ENCODE data around the gene P2RX7. TPM values are rescaled to one million over a fixed set of nuclear protein-coding genes. Genes with fewer than 3 reads are reported as not detected.

P2RX7 gene
- total RNA-seq, 1 donor from 2014 or later, result 0.07 TPM

DNA sequence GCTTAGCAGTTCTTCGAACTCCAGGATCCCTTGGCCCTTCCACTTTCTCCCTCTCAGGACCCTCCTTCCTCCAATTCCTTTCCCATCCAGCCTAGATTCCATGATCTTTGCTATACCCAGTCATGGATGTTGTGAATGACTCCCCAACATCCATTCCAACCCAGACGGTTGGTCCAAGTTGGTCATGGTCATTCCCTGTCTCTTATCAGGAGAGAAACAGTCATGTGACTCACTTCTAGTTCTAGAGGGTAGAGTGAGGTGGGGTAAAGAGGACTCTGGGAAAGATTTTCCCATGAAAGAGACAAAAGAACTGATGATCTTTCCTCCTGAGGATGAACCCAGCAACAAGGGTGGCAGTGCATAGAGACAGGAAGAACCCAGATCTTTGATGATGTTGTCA is 9.2 kb upstream of the P2RX7 start:
- Histone ChIP-seq H3K4me2 (ENCODE audit: low read length) (no peak overlapping the region), H2AFZ (ENCODE audit: low read depth, low read length) (no peak overlapping the region), H4K20me1 (ENCODE audit: insufficient read depth, low read length) (no peaks in the 10 kb centered on the region), H3K9me3 (ENCODE audit: insufficient read depth, low read depth, low read length) (no peaks in the 10 kb centered on the region), H3K27me3 (ENCODE audit: insufficient read depth, low read length) (peaks cover 26% of the 10 kb centered on the region), H3K36me3 (ENCODE audit: insufficient read depth, low read length) (no peaks in the 10 kb centered on the region), H3K4me1 (ENCODE audit: insufficient read depth, low read length) (peaks cover 5% of the 10 kb centered on the region), H3K9ac (ENCODE audit: low read length) (no peak overlapping the region), H3K4me3 (ENCODE audit: insufficient read depth, low read depth, low read length) (no peak overlapping the region), H3K79me2 (ENCODE audit: insufficient read depth, low read length) (no peaks in the 10 kb centered on the region), H3K27ac (ENCODE audit: low read depth, low read length) (no peak overlapping the region)
- Mint-ChIP-seq H3K9me3 (ENCODE audit: unreplicated experiment) (peaks cover 6% of the 10 kb centered on the region), H3K4me1 (ENCODE audit: low read depth, unreplicated experiment) (peaks cover 11% of the 10 kb centered on the region), H3K36me3 (ENCODE audit: low read depth, unreplicated experiment) (no peaks in the 10 kb centered on the region), H3K27me3 (ENCODE audit: low read depth, unreplicated experiment) (peaks cover 33% of the 10 kb centered on the region), H3K27ac (ENCODE audit: unreplicated experiment) (peak overlapping the region; percentile 92), H3K4me3 (ENCODE audit: unreplicated experiment) (no peak overlapping the region)
- TF ChIP-seq, protein P1, sequence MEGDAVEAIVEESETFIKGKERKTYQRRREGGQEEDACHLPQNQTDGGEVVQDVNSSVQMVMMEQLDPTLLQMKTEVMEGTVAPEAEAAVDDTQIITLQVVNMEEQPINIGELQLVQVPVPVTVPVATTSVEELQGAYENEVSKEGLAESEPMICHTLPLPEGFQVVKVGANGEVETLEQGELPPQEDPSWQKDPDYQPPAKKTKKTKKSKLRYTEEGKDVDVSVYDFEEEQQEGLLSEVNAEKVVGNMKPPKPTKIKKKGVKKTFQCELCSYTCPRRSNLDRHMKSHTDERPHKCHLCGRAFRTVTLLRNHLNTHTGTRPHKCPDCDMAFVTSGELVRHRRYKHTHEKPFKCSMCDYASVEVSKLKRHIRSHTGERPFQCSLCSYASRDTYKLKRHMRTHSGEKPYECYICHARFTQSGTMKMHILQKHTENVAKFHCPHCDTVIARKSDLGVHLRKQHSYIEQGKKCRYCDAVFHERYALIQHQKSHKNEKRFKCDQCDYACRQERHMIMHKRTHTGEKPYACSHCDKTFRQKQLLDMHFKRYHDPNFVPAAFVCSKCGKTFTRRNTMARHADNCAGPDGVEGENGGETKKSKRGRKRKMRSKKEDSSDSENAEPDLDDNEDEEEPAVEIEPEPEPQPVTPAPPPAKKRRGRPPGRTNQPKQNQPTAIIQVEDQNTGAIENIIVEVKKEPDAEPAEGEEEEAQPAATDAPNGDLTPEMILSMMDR (IDR thresholded peaks at IDR 0.05; ENCODE audit: insufficient read depth, low read depth, low read length), result no peak
- TF ChIP-seq EZH2 (IDR thresholded peaks at IDR 0.05; ENCODE audit: insufficient read depth, low read length), result no peak
- FAIRE-seq (no peak), DNase-seq (ENCODE audit: low read depth) (no peak)

DNA sequence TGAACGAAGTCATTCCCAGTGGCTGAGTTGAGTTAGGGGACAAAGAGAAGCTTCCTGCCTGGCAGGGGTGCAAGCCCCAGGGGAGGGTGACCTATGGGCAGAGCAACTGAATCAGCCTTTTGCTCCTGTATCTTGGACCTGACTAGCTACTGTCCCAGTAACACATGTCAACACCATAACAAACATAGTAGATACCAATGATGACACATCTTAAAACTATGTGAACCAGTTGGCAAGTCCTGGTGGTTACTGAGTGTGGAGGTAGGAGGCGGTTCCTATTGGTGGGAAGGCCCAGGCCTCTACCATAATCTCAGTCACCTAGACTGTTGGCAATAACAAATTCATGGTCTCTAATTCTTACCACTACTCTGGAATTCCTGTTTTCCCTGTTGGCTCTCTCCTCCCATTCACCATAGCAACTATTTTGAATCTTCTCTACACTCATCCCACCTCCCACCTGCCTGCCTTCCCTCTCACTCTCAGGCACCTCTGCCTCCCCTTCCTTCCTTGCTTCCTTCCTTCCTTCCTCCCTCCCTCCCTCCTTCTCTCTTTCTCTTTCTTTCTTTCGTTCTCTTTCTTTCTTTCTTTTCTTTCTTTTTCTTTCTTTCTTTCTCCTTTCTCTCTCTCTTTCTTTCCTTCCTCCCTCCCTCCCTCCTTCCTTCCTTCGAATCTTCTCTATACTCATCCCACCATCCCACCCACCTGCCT is 8.1 kb upstream of the P2RX7 start:
- Histone ChIP-seq H4K20me1 (ENCODE audit: insufficient read depth, low read length) (no peaks in the 10 kb centered on the region), H3K4me2 (ENCODE audit: low read length) (peak overlapping the region; percentile 44), H3K4me1 (ENCODE audit: insufficient read depth, low read length) (peaks cover 5% of the 10 kb centered on the region), H3K27me3 (ENCODE audit: insufficient read depth, low read length) (peaks cover 25% of the 10 kb centered on the region), H3K4me3 (ENCODE audit: insufficient read depth, low read depth, low read length) (no peak overlapping the region), H3K9ac (ENCODE audit: low read length) (no peak overlapping the region), H3K9me3 (ENCODE audit: insufficient read depth, low read depth, low read length) (no peaks in the 10 kb centered on the region), H3K36me3 (ENCODE audit: insufficient read depth, low read length) (no peaks in the 10 kb centered on the region), H2AFZ (ENCODE audit: low read depth, low read length) (no peak overlapping the region), H3K27ac (ENCODE audit: low read depth, low read length) (peak overlapping the region; percentile 36), H3K79me2 (ENCODE audit: insufficient read depth, low read length) (no peaks in the 10 kb centered on the region)
- H3K27ac Mint-ChIP-seq (ENCODE audit: unreplicated experiment), result peak overlapping the region; percentile 92
- H3K9me3 Mint-ChIP-seq (ENCODE audit: unreplicated experiment), result peaks cover 7% of the 10 kb centered on the region
- no peaks in the 10 kb centered on the region for H3K36me3 Mint-ChIP-seq (ENCODE audit: low read depth, unreplicated experiment)
- peaks cover 28% of the 10 kb centered on the region for H3K27me3 Mint-ChIP-seq (ENCODE audit: low read depth, unreplicated experiment)
- FAIRE-seq (peak; percentile 76), DNase-seq (ENCODE audit: low read depth) (peak; percentile 92)
- no peak overlapping the region for H3K4me3 Mint-ChIP-seq (ENCODE audit: unreplicated experiment)
- H3K4me1 Mint-ChIP-seq (ENCODE audit: low read depth, unreplicated experiment), result peaks cover 11% of the 10 kb centered on the region
- TF ChIP-seq, protein P1 (IDR thresholded peaks at IDR 0.05; ENCODE audit: insufficient read depth, low read depth, low read length), result no peak
- no peak for TF ChIP-seq EZH2 (IDR thresholded peaks at IDR 0.05; ENCODE audit: insufficient read depth, low read length)

DNA sequence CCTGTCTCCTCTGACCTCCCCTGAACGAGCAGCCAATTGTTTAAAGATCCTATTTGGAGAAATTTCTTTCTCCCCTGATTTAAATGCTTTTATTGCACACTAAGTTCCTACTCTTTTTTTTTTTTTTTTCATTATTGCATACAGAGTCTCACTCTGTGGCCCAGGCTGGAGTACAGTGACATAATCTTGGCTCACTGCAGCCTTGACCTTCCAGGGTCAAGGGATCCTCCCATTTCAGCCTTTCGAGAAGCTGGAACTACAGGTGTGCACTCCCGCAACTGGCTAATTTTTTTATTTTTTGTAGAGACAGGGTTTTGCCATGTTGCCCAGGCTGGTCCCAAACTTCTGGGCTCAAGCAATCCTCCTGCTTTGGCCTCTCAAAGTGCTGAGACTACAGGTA is 5.2 kb upstream of the P2RX7 start:
- peaks cover 20% of the 10 kb centered on the region for H3K27me3 ChIP-seq (ENCODE audit: insufficient read depth, low read length)
- peaks cover 5% of the 10 kb centered on the region for H3K4me1 ChIP-seq (ENCODE audit: insufficient read depth, low read length)
- H3K4me2 ChIP-seq (ENCODE audit: low read length), result no peak overlapping the region
- no peak overlapping the region for H3K27ac ChIP-seq (ENCODE audit: low read depth, low read length)
- no peak for TF ChIP-seq EZH2 (IDR thresholded peaks at IDR 0.05; ENCODE audit: insufficient read depth, low read length)
- TF ChIP-seq, protein P1 (IDR thresholded peaks at IDR 0.05; ENCODE audit: insufficient read depth, low read depth, low read length), result no peak
- Mint-ChIP-seq H3K36me3 (ENCODE audit: low read depth, unreplicated experiment) (no peaks in the 10 kb centered on the region), H3K27ac (ENCODE audit: unreplicated experiment) (no peak overlapping the region), H3K4me3 (ENCODE audit: unreplicated experiment) (no peak overlapping the region), H3K27me3 (ENCODE audit: low read depth, unreplicated experiment) (peaks cover 21% of the 10 kb centered on the region), H3K9me3 (ENCODE audit: unreplicated experiment) (peaks cover 2% of the 10 kb centered on the region), H3K4me1 (ENCODE audit: low read depth, unreplicated experiment) (peaks cover 13% of the 10 kb centered on the region)
- H3K36me3 ChIP-seq (ENCODE audit: insufficient read depth, low read length), result no peaks in the 10 kb centered on the region
- no peak overlapping the region for H2AFZ ChIP-seq (ENCODE audit: low read depth, low read length)
- no peak for DNase-seq (ENCODE audit: low read depth)
- H4K20me1 ChIP-seq (ENCODE audit: insufficient read depth, low read length), result no peaks in the 10 kb centered on the region
- H3K9me3 ChIP-seq (ENCODE audit: insufficient read depth, low read depth, low read length), result no peaks in the 10 kb centered on the region
- H3K9ac ChIP-seq (ENCODE audit: low read length), result no peak overlapping the region
- H3K79me2 ChIP-seq (ENCODE audit: insufficient read depth, low read length), result no peaks in the 10 kb centered on the region
- FAIRE-seq, result no peak
- H3K4me3 ChIP-seq (ENCODE audit: insufficient read depth, low read depth, low read length), result no peak overlapping the region
